H1 (cell line): ENCODE results near the gene USB1. TPM values are rescaled to one million over a fixed set of nuclear protein-coding genes. Genes with fewer than 3 reads are reported as not detected.

Experiments used
- CTCF ChIA-PET: fragments of 300-600 bp; sonication (Branson Sonifier 250); formaldehyde crosslinking; loops from one replicate; lab custom pipeline; 2021; ENCODE audit not compliant: partially characterized antibody; lab: Charles Lee
- POLR2A ChIA-PET: fragments of 300-600 bp; sonication (Branson Sonifier 250); formaldehyde crosslinking; loops from one replicate; lab custom pipeline; 2021; ENCODE audit warnings: inconsistent platforms; ENCODE audit not compliant: partially characterized antibody; lab: Charles Lee
- DNase-seq, 2 experiments: peaks; one replicate each; pipeline versions ENCODE4 v3.0.0 to v3.0.0-alpha.2; 2010 to 2022; ENCODE audit warnings: low spot score in 2 of 2, low read depth in 1 of 2, mixed read lengths in 1 of 2
- FAIRE-seq: peaks from 2 replicates; lab custom pipeline; 2011; peaks lifted over from hg19 to GRCh38; lab: Jason Lieb, UNC
- H2AFZ ChIP-seq: 2 replicates; pipeline ENCODE4 v1.8.1; 2012; ENCODE audit warnings: low read length, inconsistent platforms
- H2AK5ac ChIP-seq: 2 replicates; pipeline ENCODE4 v1.6.1; 2013; ENCODE audit warnings: low read depth, low read length
- H2BK120ac ChIP-seq: replicated peaks from 2 replicates; pipeline ENCODE3; 2013; ENCODE audit warnings: low read depth, low read length, inconsistent platforms
- H2BK12ac ChIP-seq: 2 replicates; pipeline ENCODE4 v1.6.1; 2013; ENCODE audit warnings: low read depth, low read length
- H2BK15ac ChIP-seq: 2 replicates; pipeline ENCODE4 v1.6.1; 2013; ENCODE audit warnings: low read length
- H2BK20ac ChIP-seq: 2 replicates; pipeline ENCODE4 v1.6.1; 2013; ENCODE audit warnings: low read length
- H2BK5ac ChIP-seq: 2 replicates; pipeline ENCODE4 v1.6.1; 2013; ENCODE audit warnings: low read depth, low read length
- H3K14ac ChIP-seq: 2 replicates; pipeline ENCODE4 v1.6.1; 2013; ENCODE audit warnings: inconsistent platforms; ENCODE audit not compliant: insufficient read length
- H3K18ac ChIP-seq: 2 replicates; pipeline ENCODE4 v1.6.1; 2013; ENCODE audit warnings: low read length; ENCODE audit errors: extremely low read depth
- H3K23ac ChIP-seq: 2 replicates; pipeline ENCODE4 v1.6.1; 2013; ENCODE audit warnings: inconsistent platforms; ENCODE audit not compliant: insufficient read length
- H3K23me2 ChIP-seq: 2 replicates; pipeline ENCODE4 v1.6.1; 2013; ENCODE audit warnings: low read depth, low read length
- H3K27ac ChIP-seq: 2 replicates; pipeline ENCODE4 v1.6.1; 2011; ENCODE audit warnings: low read depth, low read length, inconsistent platforms
- H3K27me3 ChIP-seq, 4 experiments: replicated peaks in 1 of 4; 1 replicate in 1 of 4; 2 replicates in 3 of 4; pipeline versions ENCODE4 v1.6.1 to v1.8.1; 2011 to 2013; ENCODE audit warnings: low read length in 3 of 4, mild to moderate bottlenecking in 3 of 4, inconsistent platforms in 2 of 4, mixed read lengths in 2 of 4, moderate library complexity in 1 of 4; ENCODE audit not compliant: control insufficient read depth in 3 of 4, insufficient read depth in 3 of 4; ENCODE audit errors: extremely low read depth in 1 of 4
- H3K36me3 ChIP-seq, 4 experiments: 2 replicates each; pipeline versions ENCODE4 v1.6.1 to v1.8.1; 2011 to 2013; ENCODE audit warnings: mild to moderate bottlenecking in 4 of 4, low read length in 3 of 4, moderate library complexity in 2 of 4, control low read depth in 1 of 4, inconsistent platforms in 1 of 4; ENCODE audit not compliant: insufficient read depth in 4 of 4, control insufficient read depth in 2 of 4
- H3K4ac ChIP-seq: replicated peaks from 2 replicates; pipeline ENCODE3; 2013; ENCODE audit warnings: low read length, low read depth, mixed read lengths, inconsistent platforms; ENCODE audit not compliant: insufficient read length
- H3K4me1 ChIP-seq, 4 experiments: replicated peaks in 1 of 4; 1 replicate in 1 of 4; 2 replicates in 3 of 4; pipeline versions ENCODE4 v1.6.1 to v1.8.1; 2011 to 2013; ENCODE audit warnings: low read length in 3 of 4, inconsistent platforms in 2 of 4, mixed read lengths in 1 of 4; ENCODE audit not compliant: insufficient read depth in 4 of 4, control insufficient read depth in 3 of 4
- H3K4me2 ChIP-seq, 2 experiments: 2 replicates each; pipeline versions ENCODE4 v1.6.1 to v1.8.1; 2011 to 2013; ENCODE audit warnings: low read depth in 2 of 2, low read length in 2 of 2, control low read depth in 1 of 2, inconsistent platforms in 1 of 2, mild to moderate bottlenecking in 1 of 2; ENCODE audit not compliant: insufficient read depth in 1 of 2
- H3K4me3 ChIP-seq, 4 experiments: fragments of 200-600, 300-600 bp in 1 of 4; sonication (generic), shearing (Covaris generic), sonication (Bioruptor Twin) in 1 of 4; 2 replicates each; pipeline versions ENCODE4 v1.5.1 to v1.8.1; 2011 to 2016; ENCODE audit warnings: low read length in 4 of 4, low read depth in 3 of 4, control low read depth in 2 of 4, inconsistent platforms in 2 of 4, mild to moderate bottlenecking in 2 of 4, mixed read lengths in 1 of 4, moderate library complexity in 1 of 4; ENCODE audit not compliant: insufficient read depth in 2 of 4; ENCODE audit errors: extremely low read depth in 1 of 4
- H3K56ac ChIP-seq: replicated peaks from 2 replicates; pipeline ENCODE3; 2013; ENCODE audit warnings: low read depth, mild to moderate bottlenecking, mixed read lengths, low read length, inconsistent platforms; ENCODE audit not compliant: insufficient read length
- H3K79me1 ChIP-seq: 2 replicates; pipeline ENCODE4 v1.6.1; 2013; ENCODE audit warnings: low read depth, low read length, control low read depth
- H3K79me2 ChIP-seq, 2 experiments: 2 replicates each; pipeline versions ENCODE4 v1.6.1 to v1.8.1; 2012 to 2013; ENCODE audit warnings: low read length in 2 of 2, mild to moderate bottlenecking in 2 of 2, inconsistent platforms in 1 of 2; ENCODE audit not compliant: insufficient read depth in 2 of 2, control insufficient read depth in 1 of 2
- H3K9ac ChIP-seq, 4 experiments: replicated peaks in 1 of 4; 1 replicate in 1 of 4; 2 replicates in 3 of 4; pipeline versions ENCODE4 v1.6.1 to v1.8.1; 2011 to 2013; ENCODE audit warnings: low read depth in 3 of 4, low read length in 3 of 4, control low read depth in 2 of 4, mild to moderate bottlenecking in 2 of 4, moderate library complexity in 2 of 4, inconsistent platforms in 1 of 4; ENCODE audit errors: extremely low read depth in 1 of 4
- H3K9me3 ChIP-seq, 2 experiments: 2 replicates each; pipeline versions ENCODE4 v1.6.1 to v1.8.1; 2012 to 2013; ENCODE audit warnings: mild to moderate bottlenecking in 2 of 2, moderate library complexity in 2 of 2, control low read depth in 1 of 2, inconsistent platforms in 1 of 2, low read depth in 1 of 2, low read length in 1 of 2, mixed read lengths in 1 of 2; ENCODE audit not compliant: insufficient read depth in 2 of 2
- H4K20me1 ChIP-seq, 2 experiments: replicated peaks in 1 of 2; 2 replicates each; pipeline versions ENCODE3 to v1.8.1; 2011 to 2013; ENCODE audit warnings: inconsistent platforms in 2 of 2, low read length in 2 of 2, mild to moderate bottlenecking in 1 of 2; ENCODE audit not compliant: insufficient read depth in 2 of 2, control insufficient read depth in 1 of 2
- H4K5ac ChIP-seq: 2 replicates; pipeline ENCODE4 v1.6.1; 2013; ENCODE audit warnings: low read length, low read depth, mixed read lengths, inconsistent platforms; ENCODE audit not compliant: insufficient read length
- H4K8ac ChIP-seq: 2 replicates; pipeline ENCODE4 v1.8.0; 2013; ENCODE audit warnings: mild to moderate bottlenecking, moderate library complexity, low read length, inconsistent platforms; ENCODE audit not compliant: insufficient read depth; ENCODE audit errors: extremely low read depth
- H4K91ac ChIP-seq: replicated peaks from 2 replicates; pipeline ENCODE3; 2013; ENCODE audit warnings: low read length, mixed read lengths, inconsistent platforms; ENCODE audit not compliant: insufficient read length
- BACH1 ChIP-seq: IDR thresholded peaks from 2 replicates; pipeline ENCODE4 v1.6.1; 2012; ENCODE audit warnings: low read length, improper control_type of control experiment
- CBX5 ChIP-seq: fragments of 300-800, 300-1000 bp; sonication (generic); IDR thresholded peaks from 2 replicates; pipeline ENCODE4 v1.7.1; 2016; ENCODE audit warnings: antibody characterized with exemption, low read length, low read depth
- FOSL1 ChIP-seq: IDR thresholded peaks from 2 replicates; pipeline ENCODE4 v1.6.1; 2011; ENCODE audit warnings: mild to moderate bottlenecking, low read depth, low read length, moderate library complexity; ENCODE audit not compliant: insufficient read depth
- PHF8 ChIP-seq: fragments of 200-600 bp; sonication (generic); conservative IDR thresholded peaks from 2 replicates; pipeline ENCODE4 v1.7.1; 2012; ENCODE audit warnings: low read depth, mild to moderate bottlenecking, inconsistent platforms, low read length, moderate library complexity
- POLR2AphosphoS5 ChIP-seq: IDR thresholded peaks from 2 replicates; pipeline ENCODE4 v1.6.1; 2011; ENCODE audit warnings: low read depth, low read length
- RAD21 ChIP-seq, 2 experiments: IDR thresholded peaks in 1 of 2; conservative IDR thresholded peaks in 1 of 2; 2 replicates each; pipeline ENCODE4 v1.6.1; 2011; ENCODE audit warnings: low read depth in 2 of 2, low read length in 2 of 2, improper control_type of control experiment in 1 of 2, inconsistent platforms in 1 of 2, mild to moderate bottlenecking in 1 of 2, moderate library complexity in 1 of 2
- RXRA ChIP-seq: IDR thresholded peaks from 2 replicates; pipeline ENCODE4 v1.6.1; 2011; ENCODE audit warnings: low read depth, mild to moderate bottlenecking, low read length, moderate library complexity; ENCODE audit not compliant: insufficient read depth
- SIRT6 ChIP-seq: IDR thresholded peaks from one replicate; pipeline ENCODE4 v1.7.1; 2012; ENCODE audit warnings: low read length, inconsistent platforms
- SIX5 ChIP-seq: IDR thresholded peaks from 2 replicates; pipeline ENCODE4 v1.6.1; 2011; ENCODE audit warnings: mild to moderate bottlenecking, low read depth, low read length
- YY1 ChIP-seq: IDR thresholded peaks from 2 replicates; pipeline ENCODE4 v1.6.1; 2011; ENCODE audit warnings: low read depth, mild to moderate bottlenecking, low read length
- WGBS, 2 experiments: shearing (Covaris generic) in 1 of 2; methylation state at CpG; one replicate each; pipeline versions ENCODE4 v1.1.6 to v1.1.7; 2013 to 2015; ENCODE audit warnings: low lambda C conversion rate in 2 of 2, mixed read lengths in 2 of 2, inconsistent platforms in 1 of 2, low coverage in 1 of 2, missing lambda C conversion rate in 1 of 2; ENCODE audit not compliant: insufficient replicate concordance in 2 of 2, insufficient coverage in 1 of 2, insufficient read length in 1 of 2; ENCODE audit errors: extremely low coverage in 1 of 2, missing lambda C conversion rate in 1 of 2; 5-methylcytosine and 5-hydroxymethylcytosine counted together
- polyA plus RNA-seq, 7 experiments: library from polyadenylated mRNA; depleted of rRNA in 3 of 7; stranded (reverse) in 5 of 7; unstranded in 2 of 7; fragments of >200 nt in 5 of 7; fragments of 200-250 nt in 2 of 7; gene quantifications; 1 replicate in 5 of 7; 2 replicates in 1 of 7; 4 replicates in 1 of 7; pipeline versions ENCODE4 v1.2.1 to v1.2.3, GENCODE V29; 2011 to 2013; ENCODE audit warnings: missing spikeins in 2 of 7, mixed read lengths in 2 of 7
- total RNA-seq: library from RNA; stranded (reverse); fragmentation: NEBNext Ultra II Directional; extraction: Animal tissue kit (Norgen Biotek cat#: 25700); gene quantifications from 2 replicates; pipeline ENCODE4 v1.2.1, GENCODE V29; 2021
- TF ChIP-seq, protein P1 (sequence below): IDR thresholded peaks from 2 replicates; pipeline ENCODE4 v1.6.1; 2012; ENCODE audit warnings: inconsistent platforms

The USB1 gene
- total and polyA plus RNA-seq, 2 of the 8 experiments (the other 6 are each of a cell fraction or from before 2014, with no cell fraction given): 65.4 to 75.9 TPM

GRCh38 chr16:58039829-58040495, 38.8 kb downstream of the USB1 start:
- no peak overlapping the region for H3K9ac ChIP-seq
- no peak overlapping the region for H2BK120ac ChIP-seq
- POLR2A ChIA-PET: interaction anchor here (1.1 kb wide), 1 partner anchor 14 kb away, joined by 3 read pairs; no protein-coding TSS in a partner anchor
- H3K79me1 ChIP-seq: peaks cover 7% of the 10 kb centered on the region
- H3K27ac ChIP-seq: no peak overlapping the region
- H3K9me3 ChIP-seq: no peaks in the 10 kb centered on the region
- H3K4me3 ChIP-seq: no peak overlapping the region
- H4K8ac ChIP-seq: no peak overlapping the region
- H3K79me2 ChIP-seq: peaks cover 0 to 10% of the 10 kb centered on the region in 2 experiments; a peak in 1 of 4 replicates
- H3K4ac ChIP-seq: no peak overlapping the region
- H2AFZ ChIP-seq: no peak overlapping the region
- H3K36me3 ChIP-seq: peaks cover 4 to 46% (median 14%) of the 10 kb centered on the region in 4 experiments; a peak in 5 of 8 replicates
- H3K27me3 ChIP-seq: no peaks in the 10 kb centered on the region
- no peak overlapping the region for H2BK15ac ChIP-seq
- no peak for DNase-seq
- CTCF ChIA-PET: interaction anchor here (0.8 to 19.9 kb wide), 5 partner anchors 8 to 82 kb away, joined by 3 to 362 read pairs (median 10); partner anchors contain the start of gene CFAP20
- FAIRE-seq: no peak
- H3K4me1 ChIP-seq: no peaks in the 10 kb centered on the region
- no peak overlapping the region for H2BK20ac ChIP-seq
- no peak overlapping the region for H2BK5ac ChIP-seq
- peaks cover 6 to 23% of the 10 kb centered on the region in 2 experiments for H4K20me1 ChIP-seq
- WGBS, 2 experiments: 93% methylated on average over 17 of the region's 26 CpGs; no CpG with 5 or more reads in 1 of the 2 experiments
- no peak overlapping the region for H2AK5ac ChIP-seq
- TF ChIP-seq CBX5 (no peak), BACH1 (no peak), POLR2AphosphoS5 (no peak), SIRT6 (no peak), SIX5 (no peak), YY1 (no peak), PHF8 (no peak), RXRA (no peak), FOSL1 (no peak), RAD21 (IDR thresholded peaks at IDR 0.05 in 1 of 2, conservative IDR thresholded peaks at IDR 0.05 in 1 of 2; ENCODE audit: low read depth in 2 of 2, low read length in 2 of 2) (no peak)
- TF ChIP-seq, protein P1, sequence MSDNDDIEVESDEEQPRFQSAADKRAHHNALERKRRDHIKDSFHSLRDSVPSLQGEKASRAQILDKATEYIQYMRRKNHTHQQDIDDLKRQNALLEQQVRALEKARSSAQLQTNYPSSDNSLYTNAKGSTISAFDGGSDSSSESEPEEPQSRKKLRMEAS: no peak
- no peak overlapping the region for H3K56ac ChIP-seq
- no peak overlapping the region for H3K18ac ChIP-seq
- no peak overlapping the region for H3K14ac ChIP-seq
- no peak overlapping the region for H3K4me2 ChIP-seq
- no peak overlapping the region for H4K5ac ChIP-seq
- no peak overlapping the region for H3K23ac ChIP-seq
- H4K91ac ChIP-seq: no peak overlapping the region
- H3K23me2 ChIP-seq: no peaks in the 10 kb centered on the region
- no peak overlapping the region for H2BK12ac ChIP-seq
